SK-N-MC (cell line): Measurements from ENCODE around the gene RAB11FIP3.

ENCODE experiments used
- EZH2 ChIP-seq: fragments of 200-600 bp; sonication (generic); IDR thresholded peaks from one replicate; pipeline ENCODE4 v1.6.1; 2017; ENCODE audit warnings: antibody characterized with exemption
- FOXP2 ChIP-seq: optimal IDR thresholded peaks from 2 replicates; pipeline ENCODE3; 2011; ENCODE audit warnings: mild to moderate bottlenecking, moderate library complexity; ENCODE audit not compliant: insufficient read depth; ENCODE audit errors: extremely low read length, control extremely low read depth
- POLR2AphosphoS5 ChIP-seq: IDR thresholded peaks from 2 replicates; pipeline ENCODE4 v1.6.1; 2012; ENCODE audit warnings: mild to moderate bottlenecking, low read depth, low read length, borderline replicate concordance

GRCh38 chr16:515175-515938, 89.9 kb downstream of the RAB11FIP3 start:
- no peak for TF ChIP-seq EZH2
- TF ChIP-seq POLR2AphosphoS5 = no peak
- TF ChIP-seq FOXP2 = no peak
